ENCODE measurements around the gene DAPP1.

The DAPP1 gene

GRCh38 chr4:99875071-99875470, 58.4 kb downstream of the DAPP1 start:
- peaks cover 9% of the 10 kb centered on the region; the same call in 1 of the 2 replicates for H3K36me3 ChIP-seq (ENCODE audit: insufficient read depth, low read length)
- no peaks in the 10 kb centered on the region for H3F3A ChIP-seq (ENCODE audit: low read depth)
- no peaks in the 10 kb centered on the region for H4K20me1 ChIP-seq (ENCODE audit: insufficient read depth, low read length, poor library complexity, severe bottlenecking)
- H2AFZ ChIP-seq (ENCODE audit: low read length) = no peak overlapping the region
- H3K79me2 ChIP-seq (ENCODE audit: insufficient read depth, low read length) = no peaks in the 10 kb centered on the region
- H3K27me3 ChIP-seq (ENCODE audit: insufficient read depth, low read length, poor library complexity, severe bottlenecking) = no peaks in the 10 kb centered on the region
- H3K4me2 ChIP-seq (ENCODE audit: low read depth, low read length, poor library complexity, severe bottlenecking) = no peak overlapping the region
- no peak overlapping the region for H3K9ac ChIP-seq (ENCODE audit: low read depth, low read length, poor library complexity, severe bottlenecking)
- no peak overlapping the region for H3K4me3 ChIP-seq (ENCODE audit: low read length, poor library complexity, severe bottlenecking)
- H3K9me3 ChIP-seq (ENCODE audit: insufficient read depth, low read depth, low read length) = no peaks in the 10 kb centered on the region
- no peaks in the 10 kb centered on the region for H3K9me2 ChIP-seq (replicated peaks; ENCODE audit: low read depth, low read length)
- H3K4me1 ChIP-seq (ENCODE audit: insufficient read depth, low read length, poor library complexity, severe bottlenecking) = no peaks in the 10 kb centered on the region
- TF ChIP-seq CTCF (conservative IDR thresholded peaks at IDR 0.05; ENCODE audit: low read length) (no peak), EZH2phosphoT487 (IDR thresholded peaks at IDR 0.05; ENCODE audit: borderline replicate concordance) (no peak)

GRCh38 chr4:99876946-99877345, 60.3 kb downstream of the DAPP1 start:
- no peaks in the 10 kb centered on the region for H3K27me3 ChIP-seq (ENCODE audit: insufficient read depth, low read length, poor library complexity, severe bottlenecking)
- H2AFZ ChIP-seq (ENCODE audit: low read length) = no peak overlapping the region
- H3K79me2 ChIP-seq (ENCODE audit: insufficient read depth, low read length) = no peaks in the 10 kb centered on the region
- no peaks in the 10 kb centered on the region for H3K4me1 ChIP-seq (ENCODE audit: insufficient read depth, low read length, poor library complexity, severe bottlenecking)
- no peak overlapping the region for H3K9ac ChIP-seq (ENCODE audit: low read depth, low read length, poor library complexity, severe bottlenecking)
- H4K20me1 ChIP-seq (ENCODE audit: insufficient read depth, low read length, poor library complexity, severe bottlenecking) = no peaks in the 10 kb centered on the region
- no peaks in the 10 kb centered on the region for H3K9me3 ChIP-seq (ENCODE audit: insufficient read depth, low read depth, low read length)
- H3K9me2 ChIP-seq (replicated peaks; ENCODE audit: low read depth, low read length) = no peaks in the 10 kb centered on the region
- no peak overlapping the region for H3K4me3 ChIP-seq (ENCODE audit: low read length, poor library complexity, severe bottlenecking)
- H3K36me3 ChIP-seq (ENCODE audit: insufficient read depth, low read length) = peaks cover 27% of the 10 kb centered on the region; the same call in 1 of the 2 replicates
- TF ChIP-seq CTCF (conservative IDR thresholded peaks at IDR 0.05; ENCODE audit: low read length) (no peak), EZH2phosphoT487 (IDR thresholded peaks at IDR 0.05; ENCODE audit: borderline replicate concordance) (no peak)
- no peak overlapping the region for H3K4me2 ChIP-seq (ENCODE audit: low read depth, low read length, poor library complexity, severe bottlenecking)
- H3F3A ChIP-seq (ENCODE audit: low read depth) = no peaks in the 10 kb centered on the region

GRCh38 chr4:99878604-99879003, 62.0 kb downstream of the DAPP1 start:
- TF ChIP-seq CTCF (conservative IDR thresholded peaks at IDR 0.05; ENCODE audit: low read length) (no peak), EZH2phosphoT487 (IDR thresholded peaks at IDR 0.05; ENCODE audit: borderline replicate concordance) (no peak)
- H3K4me1 ChIP-seq (ENCODE audit: insufficient read depth, low read length, poor library complexity, severe bottlenecking) = no peaks in the 10 kb centered on the region
- no peak overlapping the region for H2AFZ ChIP-seq (ENCODE audit: low read length)
- peaks cover 34% of the 10 kb centered on the region; the same call in 1 of the 2 replicates for H3K36me3 ChIP-seq (ENCODE audit: insufficient read depth, low read length)
- no peak overlapping the region for H3K9ac ChIP-seq (ENCODE audit: low read depth, low read length, poor library complexity, severe bottlenecking)
- H3K79me2 ChIP-seq (ENCODE audit: insufficient read depth, low read length) = no peaks in the 10 kb centered on the region
- no peaks in the 10 kb centered on the region for H3K9me2 ChIP-seq (replicated peaks; ENCODE audit: low read depth, low read length)
- no peaks in the 10 kb centered on the region for H3K9me3 ChIP-seq (ENCODE audit: insufficient read depth, low read depth, low read length)
- no peak overlapping the region for H3K4me3 ChIP-seq (ENCODE audit: low read length, poor library complexity, severe bottlenecking)
- H4K20me1 ChIP-seq (ENCODE audit: insufficient read depth, low read length, poor library complexity, severe bottlenecking) = no peaks in the 10 kb centered on the region
- H3K27me3 ChIP-seq (ENCODE audit: insufficient read depth, low read length, poor library complexity, severe bottlenecking) = no peaks in the 10 kb centered on the region
- H3F3A ChIP-seq (ENCODE audit: low read depth) = no peaks in the 10 kb centered on the region
- H3K4me2 ChIP-seq (ENCODE audit: low read depth, low read length, poor library complexity, severe bottlenecking) = no peak overlapping the region

All from Loucy (cell line).